CD4-positive, alpha-beta T cell (primary cell): Measurements from ENCODE around the gene SUPT4H1. TPM values are rescaled to one million over a fixed set of nuclear protein-coding genes. Genes with fewer than 3 reads are reported as not detected.

Source experiments
- ATAC-seq: fragments of 200-7000 bp; cut with Tn5 transposase; one replicate; pipeline ENCODE4 v1.10.0; 2022; ENCODE audit warnings: mild to moderate bottlenecking; ENCODE audit not compliant: poor library complexity
- CTCF ChIA-PET: fragments of 350-600 bp; sonication (Branson Sonifier 250); formaldehyde crosslinking; loops from one replicate; lab custom pipeline; 2021; ENCODE audit warnings: antibody characterized with exemption, inconsistent platforms; lab: Charles Lee
- POLR2A ChIA-PET: fragments of 350-600 bp; sonication (Branson Sonifier 250); formaldehyde crosslinking; loops from one replicate; lab custom pipeline; 2021; ENCODE audit warnings: antibody characterized with exemption, inconsistent platforms; lab: Charles Lee
- DNase-seq, 14 experiments: peaks; one replicate each; pipeline ENCODE4 v3.0.0-alpha.2; 2013 to 2020; ENCODE audit warnings: mixed read lengths in 2 of 14
- H3K27ac ChIP-seq, 2 donors: one replicate each; pipeline versions ENCODE4 v1.5.1 to v1.7.0; 2013; ENCODE audit warnings: low read length in 2 of 2, low read depth in 1 of 2, mild to moderate bottlenecking in 1 of 2
- H3K27me3 ChIP-seq, 2 experiments: 1 replicate in 1 of 2; 2 replicates in 1 of 2; pipeline versions ENCODE4 v1.6.1 to v1.7.0; 2013; ENCODE audit warnings: low read length in 2 of 2, control low read depth in 1 of 2, mild to moderate bottlenecking in 1 of 2, moderate library complexity in 1 of 2; ENCODE audit not compliant: insufficient read depth in 2 of 2, control insufficient read depth in 1 of 2
- H3K36me3 ChIP-seq: one replicate; pipeline ENCODE4 v1.6.1; 2013; ENCODE audit warnings: low read length, control low read depth; ENCODE audit not compliant: insufficient read depth
- H3K4me1 ChIP-seq: one replicate; pipeline ENCODE4 v1.6.1; 2013; ENCODE audit warnings: low read length, control low read depth; ENCODE audit not compliant: insufficient read depth
- H3K4me3 ChIP-seq: one replicate; pipeline ENCODE4 v1.5.1; 2013; ENCODE audit warnings: mild to moderate bottlenecking, low read length, moderate library complexity
- H3K9me3 ChIP-seq, 2 experiments: 1 replicate in 1 of 2; 2 replicates in 1 of 2; pipeline versions ENCODE4 v1.6.1 to v1.7.0; 2013; ENCODE audit warnings: low read length in 2 of 2, mild to moderate bottlenecking in 2 of 2, control low read depth in 1 of 2, moderate library complexity in 1 of 2; ENCODE audit not compliant: control insufficient read depth in 1 of 2, insufficient read depth in 1 of 2
- H3K27ac Mint-ChIP-seq: one replicate; pipeline ENCODE4 v1.8.0; 2020; ENCODE audit warnings: mixed read lengths
- H3K27me3 Mint-ChIP-seq: one replicate; pipeline ENCODE4 v1.8.0; 2021; ENCODE audit warnings: mixed read lengths
- H3K36me3 Mint-ChIP-seq: one replicate; pipeline ENCODE4 v1.8.0; 2021; ENCODE audit warnings: low read depth, mixed read lengths
- H3K4me1 Mint-ChIP-seq: one replicate; pipeline ENCODE4 v1.8.0; 2021; ENCODE audit warnings: low read depth, mixed read lengths
- H3K4me3 Mint-ChIP-seq: one replicate; pipeline ENCODE4 v1.8.0; 2020; ENCODE audit warnings: mild to moderate bottlenecking, mixed read lengths
- H3K9me3 Mint-ChIP-seq: one replicate; pipeline ENCODE4 v1.8.0; 2020; ENCODE audit warnings: mixed read lengths
- CTCF ChIP-seq: fragments of 200-600 bp; IDR thresholded peaks from one replicate; pipeline ENCODE4 v1.8.0; 2022; ENCODE audit warnings: antibody characterized with exemption, mild to moderate bottlenecking
- intact Hi-C, 2 experiments: fragments of 100-400 bp; cut with DNase I in 1 of 2; cut with micrococcal nuclease in 1 of 2; formaldehyde crosslinking; loops; one replicate each; pipeline versions ENCODE4 v1.15.1 to v1.9.0; 2023 to 2025; cut with DNase I, micrococcal nuclease
- total RNA-seq, 174 experiments: library from RNA in 2 of 174; stranded (reverse) in 2 of 174; gene quantifications; one replicate each; pipeline ENCODE4 v1.2.3 and lab custom pipeline; 2021 to 2026

The SUPT4H1 gene
- total RNA-seq, 2 experiments from 2014 or later: 46.5 to 47.0 TPM

GRCh38 chr17:58394534-58395223, 42.7 kb upstream of the SUPT4H1 start:
- CTCF ChIA-PET: no interaction called here
- Mint-ChIP-seq H3K27me3 (no peaks in the 10 kb centered on the region), H3K4me3 (no peak overlapping the region), H3K9me3 (no peaks in the 10 kb centered on the region), H3K27ac (no peak overlapping the region), H3K36me3 (no peaks in the 10 kb centered on the region), H3K4me1 (no peaks in the 10 kb centered on the region)
- Histone ChIP-seq H3K27ac (no peak overlapping the region), H3K9me3 (no peaks in the 10 kb centered on the region), H3K4me3 (no peak overlapping the region), H3K36me3 (no peaks in the 10 kb centered on the region), H3K4me1 (no peaks in the 10 kb centered on the region), H3K27me3 (no peaks in the 10 kb centered on the region)
- no peak for ATAC-seq
- no peak for DNase-seq
- TF ChIP-seq CTCF: no peak
- intact Hi-C loops: no loop called here
- POLR2A ChIA-PET: interaction anchor here (0.7 to 1.2 kb wide), 2 partner anchors 14 to 1812 kb away, joined by 3 read pairs; no protein-coding TSS in a partner anchor

GRCh38 chr17:58391302-58391984, 39.4 kb upstream of the SUPT4H1 start:
- CTCF ChIA-PET: no interaction called here
- H3K4me1 Mint-ChIP-seq: no peaks in the 10 kb centered on the region
- H3K36me3 Mint-ChIP-seq: no peaks in the 10 kb centered on the region
- no peaks in the 10 kb centered on the region for H3K9me3 ChIP-seq
- H3K27me3 Mint-ChIP-seq: no peaks in the 10 kb centered on the region
- no peaks in the 10 kb centered on the region for H3K4me1 ChIP-seq
- DNase-seq (no peak), ATAC-seq (no peak)
- H3K27me3 ChIP-seq: no peaks in the 10 kb centered on the region
- no peak overlapping the region for H3K4me3 Mint-ChIP-seq
- TF ChIP-seq CTCF: no peak
- intact Hi-C loops: no loop called here
- no peaks in the 10 kb centered on the region for H3K9me3 Mint-ChIP-seq
- H3K27ac ChIP-seq: no peak overlapping the region
- no peak overlapping the region for H3K4me3 ChIP-seq
- H3K27ac Mint-ChIP-seq: no peak overlapping the region
- H3K36me3 ChIP-seq: no peaks in the 10 kb centered on the region
- POLR2A ChIA-PET: no interaction called here

GRCh38 chr17:58390884-58391283, 38.9 kb upstream of the SUPT4H1 start:
- Mint-ChIP-seq H3K9me3 (no peaks in the 10 kb centered on the region), H3K4me3 (no peak overlapping the region), H3K36me3 (no peaks in the 10 kb centered on the region), H3K27me3 (no peaks in the 10 kb centered on the region), H3K4me1 (no peaks in the 10 kb centered on the region), H3K27ac (no peak overlapping the region)
- Histone ChIP-seq H3K9me3 (no peaks in the 10 kb centered on the region), H3K36me3 (no peaks in the 10 kb centered on the region), H3K27ac (no peak overlapping the region), H3K27me3 (no peaks in the 10 kb centered on the region), H3K4me1 (no peaks in the 10 kb centered on the region), H3K4me3 (no peak overlapping the region)
- DNase-seq (no peak), ATAC-seq (no peak)
- CTCF ChIA-PET: no interaction called here
- no peak for TF ChIP-seq CTCF
- intact Hi-C loops: no loop called here
- POLR2A ChIA-PET: no interaction called here
